Measurements from ENCODE around the gene LRRC27. TPM values are rescaled to one million over a fixed set of nuclear protein-coding genes. Genes with fewer than 3 reads are reported as not detected.

The LRRC27 gene
- total RNA-seq, 2 experiments from 2014 or later: 2.4 to 2.8 TPM

DNA sequence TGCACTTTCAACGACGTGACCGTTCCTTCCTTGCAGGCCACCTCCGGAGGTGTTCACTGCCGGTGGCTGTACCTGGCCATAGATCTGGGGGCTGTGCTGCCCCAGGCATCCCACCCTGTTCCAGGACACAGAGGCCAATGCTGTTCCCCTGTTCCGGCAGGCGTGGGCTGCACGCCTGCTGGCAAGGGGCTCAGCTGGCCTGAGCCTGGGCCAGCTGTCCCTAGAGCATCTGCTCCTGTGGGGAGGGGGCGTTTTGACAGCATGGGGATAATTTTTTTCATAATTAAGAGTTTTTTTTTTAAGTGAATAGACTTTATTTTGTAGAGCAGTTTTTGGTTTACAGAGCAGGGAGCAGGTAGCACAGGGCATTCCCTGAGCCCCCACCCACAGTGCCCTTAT lies 93.8 kb downstream of the LRRC27 start:
- ChIA-PET CTCF (no interaction called here), POLR2A (no interaction called here)
- Mint-ChIP-seq H3K4me1 (ENCODE audit: low read depth) (peaks cover 21% of the 10 kb centered on the region), H3K27ac (no peak overlapping the region), H3K9me3 (no peaks in the 10 kb centered on the region), H3K36me3 (ENCODE audit: low read depth) (no peaks in the 10 kb centered on the region), H3K4me3 (no peak overlapping the region), H3K27me3 (no peaks in the 10 kb centered on the region)
- no peak overlapping the region for H3K27ac ChIP-seq (ENCODE audit: low read depth in 1 of 2, low read length in 2 of 2)
- intact Hi-C loops (cut with DNase I, micrococcal nuclease): no loop called here
- H3K27me3 ChIP-seq (ENCODE audit: control insufficient read depth in 1 of 2, insufficient read depth in 2 of 2, low read length in 2 of 2): no peaks in the 10 kb centered on the region
- peaks cover 32% of the 10 kb centered on the region for H3K4me1 ChIP-seq (ENCODE audit: insufficient read depth, low read length)
- H3K4me3 ChIP-seq (ENCODE audit: low read length): no peak overlapping the region
- H3K9me3 ChIP-seq (ENCODE audit: control insufficient read depth in 1 of 2, insufficient read depth in 1 of 2, low read length in 2 of 2): peaks cover 0 to 10% of the 10 kb centered on the region in 2 experiments
- ATAC-seq (ENCODE audit: poor library complexity) (no peak), DNase-seq (no peak)
- no peaks in the 10 kb centered on the region for H3K36me3 ChIP-seq (ENCODE audit: insufficient read depth, low read length)
- no peak for TF ChIP-seq CTCF (IDR thresholded peaks at IDR 0.05)

- H3K4me3 ChIP-seq (ENCODE audit: low read length): no peak overlapping the region
- intact Hi-C loops (cut with DNase I, micrococcal nuclease): no loop called here
- H3K36me3 Mint-ChIP-seq (ENCODE audit: low read depth): no peaks in the 10 kb centered on the region
- ATAC-seq (ENCODE audit: poor library complexity): no peak
- peaks cover 0 to 10% of the 10 kb centered on the region in 2 experiments for H3K9me3 ChIP-seq (ENCODE audit: control insufficient read depth in 1 of 2, insufficient read depth in 1 of 2, low read length in 2 of 2)
- CTCF ChIA-PET: no interaction called here
- no peak overlapping the region for H3K27ac Mint-ChIP-seq
- no peak overlapping the region for H3K4me3 Mint-ChIP-seq
- no peak for DNase-seq
- no peaks in the 10 kb centered on the region for H3K27me3 Mint-ChIP-seq
- H3K4me1 ChIP-seq (ENCODE audit: insufficient read depth, low read length): peaks cover 18% of the 10 kb centered on the region
- H3K27ac ChIP-seq (ENCODE audit: low read depth in 1 of 2, low read length in 2 of 2): no peak overlapping the region
- POLR2A ChIA-PET: no interaction called here
- H3K27me3 ChIP-seq (ENCODE audit: control insufficient read depth in 1 of 2, insufficient read depth in 2 of 2, low read length in 2 of 2): no peaks in the 10 kb centered on the region
- no peaks in the 10 kb centered on the region for H3K36me3 ChIP-seq (ENCODE audit: insufficient read depth, low read length)
- no peaks in the 10 kb centered on the region for H3K9me3 Mint-ChIP-seq
- TF ChIP-seq CTCF (IDR thresholded peaks at IDR 0.05): no peak
- H3K4me1 Mint-ChIP-seq (ENCODE audit: low read depth): peaks cover 19% of the 10 kb centered on the region
Observed at GRCh38 chr10:132427006-132427771, 95.2 kb downstream of the LRRC27 start.

DNA sequence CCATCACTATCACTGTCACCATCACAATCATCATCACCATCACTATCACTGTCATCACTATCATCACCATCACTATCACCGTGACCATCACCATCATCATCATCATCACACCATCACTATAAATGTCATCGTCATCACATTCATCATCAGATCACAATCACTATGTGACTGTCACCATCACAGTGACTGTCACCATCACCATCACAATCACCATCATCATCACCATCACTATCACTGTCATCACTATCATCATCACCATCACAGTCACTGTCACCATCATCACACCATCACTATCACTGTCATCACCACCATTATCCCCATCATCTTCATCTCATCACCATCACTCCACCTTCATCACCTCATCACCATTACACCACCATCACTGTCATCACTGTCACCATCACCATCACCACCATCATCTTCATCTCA lies 96.0 kb downstream of the LRRC27 start:
- Mint-ChIP-seq H3K4me1 (ENCODE audit: low read depth) (peaks cover 13% of the 10 kb centered on the region), H3K4me3 (no peak overlapping the region), H3K36me3 (ENCODE audit: low read depth) (no peaks in the 10 kb centered on the region), H3K27ac (no peak overlapping the region), H3K27me3 (no peaks in the 10 kb centered on the region), H3K9me3 (no peaks in the 10 kb centered on the region)
- CTCF ChIA-PET: no interaction called here
- DNase-seq (no peak), ATAC-seq (ENCODE audit: poor library complexity) (peak; percentile 22)
- intact Hi-C loops (cut with DNase I, micrococcal nuclease): no loop called here
- no peak for TF ChIP-seq CTCF (IDR thresholded peaks at IDR 0.05)
- POLR2A ChIA-PET: no interaction called here
- H3K9me3 ChIP-seq (ENCODE audit: control insufficient read depth in 1 of 2, insufficient read depth in 1 of 2, low read length in 2 of 2): peaks cover 0 to 10% of the 10 kb centered on the region in 2 experiments
- H3K4me1 ChIP-seq (ENCODE audit: insufficient read depth, low read length): peaks cover 10% of the 10 kb centered on the region
- no peak overlapping the region for H3K4me3 ChIP-seq (ENCODE audit: low read length)
- H3K27me3 ChIP-seq (ENCODE audit: control insufficient read depth in 1 of 2, insufficient read depth in 2 of 2, low read length in 2 of 2): no peaks in the 10 kb centered on the region
- H3K36me3 ChIP-seq (ENCODE audit: insufficient read depth, low read length): no peaks in the 10 kb centered on the region
- no peak overlapping the region for H3K27ac ChIP-seq (ENCODE audit: low read depth in 1 of 2, low read length in 2 of 2)
